H1 (cell line): Measurements from ENCODE around the gene NMU. TPM values are rescaled to one million over a fixed set of nuclear protein-coding genes. Genes with fewer than 3 reads are reported as not detected.

Experiments
- CTCF ChIA-PET: fragments of 300-600 bp; sonication (Branson Sonifier 250); formaldehyde crosslinking; loops from one replicate; lab custom pipeline; 2021; ENCODE audit not compliant: partially characterized antibody; lab: Charles Lee
- POLR2A ChIA-PET: fragments of 300-600 bp; sonication (Branson Sonifier 250); formaldehyde crosslinking; loops from one replicate; lab custom pipeline; 2021; ENCODE audit warnings: inconsistent platforms; ENCODE audit not compliant: partially characterized antibody; lab: Charles Lee
- DNase-seq, 2 experiments: peaks; one replicate each; pipeline versions ENCODE4 v3.0.0 to v3.0.0-alpha.2; 2010 to 2022; ENCODE audit warnings: low spot score in 2 of 2, low read depth in 1 of 2, mixed read lengths in 1 of 2
- FAIRE-seq: peaks from 2 replicates; lab custom pipeline; 2011; peaks lifted over from hg19 to GRCh38; lab: Jason Lieb, UNC
- H2AFZ ChIP-seq: 2 replicates; pipeline ENCODE4 v1.8.1; 2012; ENCODE audit warnings: low read length, inconsistent platforms
- H2AK5ac ChIP-seq: 2 replicates; pipeline ENCODE4 v1.6.1; 2013; ENCODE audit warnings: low read depth, low read length
- H2BK120ac ChIP-seq: replicated peaks from 2 replicates; pipeline ENCODE3; 2013; ENCODE audit warnings: low read depth, low read length, inconsistent platforms
- H2BK12ac ChIP-seq: 2 replicates; pipeline ENCODE4 v1.6.1; 2013; ENCODE audit warnings: low read depth, low read length
- H2BK15ac ChIP-seq: 2 replicates; pipeline ENCODE4 v1.6.1; 2013; ENCODE audit warnings: low read length
- H2BK20ac ChIP-seq: 2 replicates; pipeline ENCODE4 v1.6.1; 2013; ENCODE audit warnings: low read length
- H2BK5ac ChIP-seq: 2 replicates; pipeline ENCODE4 v1.6.1; 2013; ENCODE audit warnings: low read depth, low read length
- H3K14ac ChIP-seq: 2 replicates; pipeline ENCODE4 v1.6.1; 2013; ENCODE audit warnings: inconsistent platforms; ENCODE audit not compliant: insufficient read length
- H3K18ac ChIP-seq: 2 replicates; pipeline ENCODE4 v1.6.1; 2013; ENCODE audit warnings: low read length; ENCODE audit errors: extremely low read depth
- H3K23ac ChIP-seq: 2 replicates; pipeline ENCODE4 v1.6.1; 2013; ENCODE audit warnings: inconsistent platforms; ENCODE audit not compliant: insufficient read length
- H3K23me2 ChIP-seq: 2 replicates; pipeline ENCODE4 v1.6.1; 2013; ENCODE audit warnings: low read depth, low read length
- H3K27ac ChIP-seq: 2 replicates; pipeline ENCODE4 v1.6.1; 2011; ENCODE audit warnings: low read depth, low read length, inconsistent platforms
- H3K27me3 ChIP-seq, 4 experiments: replicated peaks in 1 of 4; 1 replicate in 1 of 4; 2 replicates in 3 of 4; pipeline versions ENCODE4 v1.6.1 to v1.8.1; 2011 to 2013; ENCODE audit warnings: low read length in 3 of 4, mild to moderate bottlenecking in 3 of 4, inconsistent platforms in 2 of 4, mixed read lengths in 2 of 4, moderate library complexity in 1 of 4; ENCODE audit not compliant: control insufficient read depth in 3 of 4, insufficient read depth in 3 of 4; ENCODE audit errors: extremely low read depth in 1 of 4
- H3K36me3 ChIP-seq, 4 experiments: 2 replicates each; pipeline versions ENCODE4 v1.6.1 to v1.8.1; 2011 to 2013; ENCODE audit warnings: mild to moderate bottlenecking in 4 of 4, low read length in 3 of 4, moderate library complexity in 2 of 4, control low read depth in 1 of 4, inconsistent platforms in 1 of 4; ENCODE audit not compliant: insufficient read depth in 4 of 4, control insufficient read depth in 2 of 4
- H3K4ac ChIP-seq: replicated peaks from 2 replicates; pipeline ENCODE3; 2013; ENCODE audit warnings: low read length, low read depth, mixed read lengths, inconsistent platforms; ENCODE audit not compliant: insufficient read length
- H3K4me1 ChIP-seq, 4 experiments: replicated peaks in 1 of 4; 1 replicate in 1 of 4; 2 replicates in 3 of 4; pipeline versions ENCODE4 v1.6.1 to v1.8.1; 2011 to 2013; ENCODE audit warnings: low read length in 3 of 4, inconsistent platforms in 2 of 4, mixed read lengths in 1 of 4; ENCODE audit not compliant: insufficient read depth in 4 of 4, control insufficient read depth in 3 of 4
- H3K4me2 ChIP-seq, 2 experiments: 2 replicates each; pipeline versions ENCODE4 v1.6.1 to v1.8.1; 2011 to 2013; ENCODE audit warnings: low read depth in 2 of 2, low read length in 2 of 2, control low read depth in 1 of 2, inconsistent platforms in 1 of 2, mild to moderate bottlenecking in 1 of 2; ENCODE audit not compliant: insufficient read depth in 1 of 2
- H3K4me3 ChIP-seq, 4 experiments: fragments of 200-600, 300-600 bp in 1 of 4; sonication (generic), shearing (Covaris generic), sonication (Bioruptor Twin) in 1 of 4; 2 replicates each; pipeline versions ENCODE4 v1.5.1 to v1.8.1; 2011 to 2016; ENCODE audit warnings: low read length in 4 of 4, low read depth in 3 of 4, control low read depth in 2 of 4, inconsistent platforms in 2 of 4, mild to moderate bottlenecking in 2 of 4, mixed read lengths in 1 of 4, moderate library complexity in 1 of 4; ENCODE audit not compliant: insufficient read depth in 2 of 4; ENCODE audit errors: extremely low read depth in 1 of 4
- H3K56ac ChIP-seq: replicated peaks from 2 replicates; pipeline ENCODE3; 2013; ENCODE audit warnings: low read depth, mild to moderate bottlenecking, mixed read lengths, low read length, inconsistent platforms; ENCODE audit not compliant: insufficient read length
- H3K79me1 ChIP-seq: 2 replicates; pipeline ENCODE4 v1.6.1; 2013; ENCODE audit warnings: low read depth, low read length, control low read depth
- H3K79me2 ChIP-seq, 2 experiments: 2 replicates each; pipeline versions ENCODE4 v1.6.1 to v1.8.1; 2012 to 2013; ENCODE audit warnings: low read length in 2 of 2, mild to moderate bottlenecking in 2 of 2, inconsistent platforms in 1 of 2; ENCODE audit not compliant: insufficient read depth in 2 of 2, control insufficient read depth in 1 of 2
- H3K9ac ChIP-seq, 4 experiments: replicated peaks in 1 of 4; 1 replicate in 1 of 4; 2 replicates in 3 of 4; pipeline versions ENCODE4 v1.6.1 to v1.8.1; 2011 to 2013; ENCODE audit warnings: low read depth in 3 of 4, low read length in 3 of 4, control low read depth in 2 of 4, mild to moderate bottlenecking in 2 of 4, moderate library complexity in 2 of 4, inconsistent platforms in 1 of 4; ENCODE audit errors: extremely low read depth in 1 of 4
- H3K9me3 ChIP-seq, 2 experiments: 2 replicates each; pipeline versions ENCODE4 v1.6.1 to v1.8.1; 2012 to 2013; ENCODE audit warnings: mild to moderate bottlenecking in 2 of 2, moderate library complexity in 2 of 2, control low read depth in 1 of 2, inconsistent platforms in 1 of 2, low read depth in 1 of 2, low read length in 1 of 2, mixed read lengths in 1 of 2; ENCODE audit not compliant: insufficient read depth in 2 of 2
- H4K20me1 ChIP-seq, 2 experiments: replicated peaks in 1 of 2; 2 replicates each; pipeline versions ENCODE3 to v1.8.1; 2011 to 2013; ENCODE audit warnings: inconsistent platforms in 2 of 2, low read length in 2 of 2, mild to moderate bottlenecking in 1 of 2; ENCODE audit not compliant: insufficient read depth in 2 of 2, control insufficient read depth in 1 of 2
- H4K5ac ChIP-seq: 2 replicates; pipeline ENCODE4 v1.6.1; 2013; ENCODE audit warnings: low read length, low read depth, mixed read lengths, inconsistent platforms; ENCODE audit not compliant: insufficient read length
- H4K8ac ChIP-seq: 2 replicates; pipeline ENCODE4 v1.8.0; 2013; ENCODE audit warnings: mild to moderate bottlenecking, moderate library complexity, low read length, inconsistent platforms; ENCODE audit not compliant: insufficient read depth; ENCODE audit errors: extremely low read depth
- H4K91ac ChIP-seq: replicated peaks from 2 replicates; pipeline ENCODE3; 2013; ENCODE audit warnings: low read length, mixed read lengths, inconsistent platforms; ENCODE audit not compliant: insufficient read length
- CTBP2 ChIP-seq: IDR thresholded peaks from 2 replicates; pipeline ENCODE4 v1.7.0; 2011; ENCODE audit warnings: borderline replicate concordance, mild to moderate bottlenecking, moderate library complexity, mixed read lengths, low read length; ENCODE audit not compliant: insufficient read depth, insufficient read length
- EGR1 ChIP-seq: IDR thresholded peaks from 2 replicates; pipeline ENCODE4 v1.6.1; 2011; ENCODE audit warnings: low read depth, low read length, borderline replicate concordance
- EP300 ChIP-seq, 2 experiments: IDR thresholded peaks; 1 replicate in 1 of 2; 2 replicates in 1 of 2; pipeline ENCODE4 v1.6.1; 2011 to 2012; ENCODE audit warnings: low read depth in 2 of 2, low read length in 2 of 2, mild to moderate bottlenecking in 2 of 2, borderline replicate concordance in 1 of 2, inconsistent platforms in 1 of 2, moderate library complexity in 1 of 2
- GABPA ChIP-seq: IDR thresholded peaks from 2 replicates; pipeline ENCODE4 v1.6.1; 2011; ENCODE audit warnings: mild to moderate bottlenecking, low read length, moderate library complexity, borderline replicate concordance; ENCODE audit not compliant: insufficient read depth
- MAFK ChIP-seq: IDR thresholded peaks from 2 replicates; pipeline ENCODE4 v1.6.1; 2012; ENCODE audit warnings: low read depth, mild to moderate bottlenecking, improper control_type of control experiment, low read length
- PHF8 ChIP-seq: fragments of 200-600 bp; sonication (generic); conservative IDR thresholded peaks from 2 replicates; pipeline ENCODE4 v1.7.1; 2012; ENCODE audit warnings: low read depth, mild to moderate bottlenecking, inconsistent platforms, low read length, moderate library complexity
- SAP30 ChIP-seq: fragments of 300-600 bp; sonication (generic); IDR thresholded peaks from 2 replicates; pipeline ENCODE4 v1.7.1; 2012; ENCODE audit warnings: low read length, moderate library complexity, mild to moderate bottlenecking, inconsistent platforms; ENCODE audit not compliant: insufficient read depth, insufficient replicate concordance
- SP2 ChIP-seq: IDR thresholded peaks from 2 replicates; pipeline ENCODE4 v1.6.1; 2012; ENCODE audit warnings: mild to moderate bottlenecking, low read length, inconsistent platforms
- TCF12 ChIP-seq: IDR thresholded peaks from 2 replicates; pipeline ENCODE4 v1.6.1; 2011; ENCODE audit warnings: low read depth, mild to moderate bottlenecking, low read length
- WGBS, 2 experiments: shearing (Covaris generic) in 1 of 2; methylation state at CpG; one replicate each; pipeline versions ENCODE4 v1.1.6 to v1.1.7; 2013 to 2015; ENCODE audit warnings: low lambda C conversion rate in 2 of 2, mixed read lengths in 2 of 2, inconsistent platforms in 1 of 2, low coverage in 1 of 2, missing lambda C conversion rate in 1 of 2; ENCODE audit not compliant: insufficient replicate concordance in 2 of 2, insufficient coverage in 1 of 2, insufficient read length in 1 of 2; ENCODE audit errors: extremely low coverage in 1 of 2, missing lambda C conversion rate in 1 of 2; 5-methylcytosine and 5-hydroxymethylcytosine counted together
- polyA plus RNA-seq, 7 experiments: library from polyadenylated mRNA; depleted of rRNA in 3 of 7; stranded (reverse) in 5 of 7; unstranded in 2 of 7; fragments of >200 nt in 5 of 7; fragments of 200-250 nt in 2 of 7; gene quantifications; 1 replicate in 5 of 7; 2 replicates in 1 of 7; 4 replicates in 1 of 7; pipeline versions ENCODE4 v1.2.1 to v1.2.3, GENCODE V29; 2011 to 2013; ENCODE audit warnings: missing spikeins in 2 of 7, mixed read lengths in 2 of 7
- total RNA-seq: library from RNA; stranded (reverse); fragmentation: NEBNext Ultra II Directional; extraction: Animal tissue kit (Norgen Biotek cat#: 25700); gene quantifications from 2 replicates; pipeline ENCODE4 v1.2.1, GENCODE V29; 2021
- TF ChIP-seq, protein P1 (sequence below): IDR thresholded peaks from 2 replicates; pipeline ENCODE4 v1.6.1; 2011; ENCODE audit warnings: low read depth, mild to moderate bottlenecking, low read length; ENCODE audit not compliant: insufficient read depth
- TF ChIP-seq, protein P2 (sequence below): IDR thresholded peaks from 2 replicates; pipeline ENCODE4 v1.6.1; 2012; ENCODE audit warnings: inconsistent platforms

NMU gene
- total and polyA plus RNA-seq, 2 of the 8 experiments (the other 6 are each of a cell fraction or from before 2014, with no cell fraction given), result 30.5 to 50.4 TPM

DNA sequence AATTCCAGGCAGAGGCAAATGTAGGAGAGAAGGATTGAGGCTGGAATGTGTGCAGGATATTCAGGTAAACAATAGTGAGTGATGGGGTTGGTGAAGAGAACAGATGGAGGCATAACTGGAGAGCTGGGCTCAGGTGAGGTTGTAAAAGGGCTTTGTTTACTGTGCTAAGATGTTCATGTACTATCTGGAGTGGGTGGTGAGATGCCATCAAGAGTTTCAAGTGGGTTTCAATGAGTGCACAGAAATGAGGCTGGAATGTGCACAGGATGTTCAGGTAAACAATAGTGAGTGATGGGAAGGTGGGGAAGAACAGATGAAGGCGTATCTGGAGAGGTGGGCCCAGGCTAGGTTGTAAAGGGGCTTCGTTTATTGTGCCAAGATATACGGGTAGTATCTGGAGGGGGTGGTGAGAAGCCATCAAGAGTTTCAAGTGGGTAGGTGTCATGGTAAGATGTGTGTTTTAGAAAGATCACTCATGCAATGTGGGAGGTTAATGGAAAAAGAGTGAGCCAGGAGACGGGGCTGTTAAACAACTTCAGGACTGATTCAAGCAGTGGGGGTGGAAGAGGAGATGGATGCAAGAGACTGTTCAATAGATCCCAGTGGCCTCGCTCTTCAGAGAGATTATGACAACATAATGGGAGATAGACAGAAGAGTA lies 25.4 kb upstream of the NMU start:
- H3K9me3 ChIP-seq, result no peaks in the 10 kb centered on the region
- H2BK20ac ChIP-seq, result no peak overlapping the region
- H2AFZ ChIP-seq, result no peak overlapping the region
- H3K4ac ChIP-seq, result no peak overlapping the region
- H3K18ac ChIP-seq, result no peak overlapping the region
- no peak overlapping the region for H3K9ac ChIP-seq
- H4K5ac ChIP-seq, result no peak overlapping the region
- no peak overlapping the region for H3K23ac ChIP-seq
- no peak overlapping the region for H4K8ac ChIP-seq
- no peaks in the 10 kb centered on the region; the same call in 1 of the 2 replicates for H3K23me2 ChIP-seq
- H3K27me3 ChIP-seq, result no peaks in the 10 kb centered on the region
- H3K4me2 ChIP-seq, result no peak overlapping the region
- no peak overlapping the region for H4K91ac ChIP-seq
- H2AK5ac ChIP-seq, result no peak overlapping the region
- no peak overlapping the region for H3K4me3 ChIP-seq
- ChIA-PET CTCF (no interaction called here), POLR2A (no interaction called here)
- DNase-seq, result no peak
- no peak overlapping the region for H3K27ac ChIP-seq
- H3K79me2 ChIP-seq, result no peaks in the 10 kb centered on the region
- 95% methylated on average over 5 of the region's 5 CpGs; no CpG with 5 or more reads in 1 of the 2 experiments for WGBS, 2 experiments
- 0 out of 2 replicates have a peak overlapping the region, but pooled peaks have one; percentile 22 for H2BK5ac ChIP-seq
- H4K20me1 ChIP-seq, result no peaks in the 10 kb centered on the region
- H3K14ac ChIP-seq, result no peak overlapping the region
- no peak for FAIRE-seq
- H3K36me3 ChIP-seq, result no peaks in the 10 kb centered on the region
- H3K79me1 ChIP-seq, result no peaks in the 10 kb centered on the region
- H2BK120ac ChIP-seq, result no peak overlapping the region
- no peaks in the 10 kb centered on the region for H3K4me1 ChIP-seq
- no peak overlapping the region for H2BK15ac ChIP-seq
- 0 out of 2 replicates have a peak overlapping the region, but pooled peaks have one; percentile 5 for H2BK12ac ChIP-seq
- no peak overlapping the region for H3K56ac ChIP-seq
- TF ChIP-seq, protein P1, sequence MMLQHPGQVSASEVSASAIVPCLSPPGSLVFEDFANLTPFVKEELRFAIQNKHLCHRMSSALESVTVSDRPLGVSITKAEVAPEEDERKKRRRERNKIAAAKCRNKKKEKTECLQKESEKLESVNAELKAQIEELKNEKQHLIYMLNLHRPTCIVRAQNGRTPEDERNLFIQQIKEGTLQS, result no peak
- no peak for TF ChIP-seq CTBP2
- TF ChIP-seq, protein P2, sequence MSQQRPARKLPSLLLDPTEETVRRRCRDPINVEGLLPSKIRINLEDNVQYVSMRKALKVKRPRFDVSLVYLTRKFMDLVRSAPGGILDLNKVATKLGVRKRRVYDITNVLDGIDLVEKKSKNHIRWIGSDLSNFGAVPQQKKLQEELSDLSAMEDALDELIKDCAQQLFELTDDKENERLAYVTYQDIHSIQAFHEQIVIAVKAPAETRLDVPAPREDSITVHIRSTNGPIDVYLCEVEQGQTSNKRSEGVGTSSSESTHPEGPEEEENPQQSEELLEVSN, result no peak
- TF ChIP-seq GABPA, result no peak
- no peak for TF ChIP-seq MAFK
- TF ChIP-seq EP300 (IDR thresholded peaks at IDR 0.05; ENCODE audit: borderline replicate concordance in 1 of 2, low read depth in 2 of 2, low read length in 2 of 2), result no peak
- no peak for TF ChIP-seq SAP30
- TF ChIP-seq SP2, result no peak
- no peak for TF ChIP-seq PHF8
- TF ChIP-seq EGR1, result no peak
- no peak for TF ChIP-seq TCF12
